Activated CD4-positive, CD25-positive, alpha-beta regulatory T cell treated with anti-CD3 and anti-CD28 coated beads, Interleukin-2, amount 50 U/mL, for 16 hours (primary cell): ENCODE measurements around the gene LPIN1.

Experiments
- DNase-seq: peaks from one replicate; pipeline ENCODE4 v3.0.0-alpha.2; 2020; ENCODE audit warnings: low read depth, low spot score

The LPIN1 gene

DNA sequence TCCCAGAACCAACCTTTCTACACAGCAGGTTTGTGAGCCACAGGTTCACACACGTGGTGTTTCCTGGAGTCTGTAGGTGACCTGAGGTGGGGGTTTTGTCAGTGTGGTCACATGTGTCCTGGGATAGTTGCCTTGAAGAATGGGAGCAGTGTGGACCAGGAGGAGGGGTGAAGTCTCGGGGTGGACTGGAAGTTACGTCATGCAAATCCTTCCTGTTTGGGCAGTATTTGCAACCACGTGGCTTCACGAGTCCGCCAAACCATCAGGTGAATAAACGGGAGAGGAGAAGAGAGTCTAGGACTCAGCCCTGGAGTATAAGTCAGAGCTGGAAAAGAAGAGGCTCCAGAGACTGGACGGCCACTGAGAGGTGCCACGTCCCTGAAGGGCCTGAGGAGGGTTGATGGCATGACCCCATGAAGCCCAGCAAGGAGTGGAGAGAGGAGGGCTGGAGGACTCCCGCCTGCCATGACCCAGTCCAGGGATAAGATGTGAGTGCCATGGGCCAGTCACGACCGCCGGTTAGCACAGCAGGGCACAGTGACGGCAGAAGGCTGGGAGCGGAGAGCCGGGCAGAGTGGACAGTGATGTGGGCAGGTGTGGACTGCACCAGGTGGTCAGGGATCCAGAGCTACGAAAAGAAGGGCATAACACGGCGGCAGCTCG, 16.5 kb downstream of the LPIN1 start:
- no peak for DNase-seq

DNA sequence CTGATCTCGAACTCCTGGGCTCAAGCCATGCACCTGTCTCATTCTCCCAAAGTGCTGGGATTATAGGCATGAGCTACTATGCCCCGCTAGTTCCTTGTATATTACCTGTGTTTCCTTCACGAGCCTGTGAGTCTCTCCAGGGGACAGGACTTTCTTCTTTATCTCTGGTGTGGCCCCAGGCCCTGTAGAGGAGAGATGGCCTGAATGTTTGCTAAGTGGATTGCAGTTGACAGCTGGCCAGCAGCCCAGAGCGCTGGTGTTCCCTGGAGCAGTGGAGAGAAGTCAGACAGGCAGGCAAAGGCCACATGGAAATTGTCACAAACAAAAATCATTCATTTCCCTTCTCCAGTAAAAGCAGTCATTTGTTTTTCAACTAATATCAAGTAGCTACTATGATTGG, 17.9 kb downstream of the LPIN1 start:
- no peak for DNase-seq

DNA sequence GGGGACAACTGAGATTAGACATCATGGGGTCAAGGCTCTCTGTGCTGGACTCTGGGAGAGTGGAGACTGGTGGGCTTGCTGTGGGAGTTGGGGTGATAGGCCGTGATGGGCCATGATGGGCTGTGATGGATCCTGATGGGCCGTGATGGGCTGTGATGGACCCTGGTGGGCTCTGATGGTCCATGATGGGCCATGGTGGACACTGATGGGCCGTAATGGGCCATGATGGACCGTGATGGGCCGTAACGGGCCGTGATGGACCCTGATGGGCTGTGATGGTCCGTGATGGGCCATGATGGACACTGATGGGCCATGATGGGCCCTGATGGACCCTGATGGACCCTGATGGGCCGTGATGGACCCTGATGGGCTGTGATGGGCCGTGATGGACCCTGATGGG, 18.5 kb downstream of the LPIN1 start:
- no peak for DNase-seq

GRCh38 chr2:11765501-11765900, 19.1 kb downstream of the LPIN1 start:
- DNase-seq, result no peak

DNA sequence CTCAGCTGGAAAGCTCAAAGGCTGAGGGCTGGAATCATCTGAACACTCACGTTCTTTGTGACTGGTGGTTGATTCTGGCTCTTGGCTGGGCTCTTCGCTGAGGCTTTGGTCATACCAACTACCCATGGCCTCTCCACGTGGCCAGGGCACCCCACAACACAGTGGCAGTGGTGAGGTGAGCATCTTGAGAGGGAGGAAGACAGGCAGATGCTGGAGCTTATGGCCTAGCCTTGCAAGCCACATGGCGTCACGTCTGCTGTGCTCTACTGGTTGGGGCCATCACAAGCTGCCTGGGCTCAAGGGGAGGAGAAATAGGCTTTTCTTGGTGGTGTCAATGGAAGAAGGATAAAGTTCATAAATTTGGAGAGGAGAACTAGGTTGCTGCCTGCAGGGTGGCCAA, 19.6 kb downstream of the LPIN1 start:
- DNase-seq, result no peak

DNA sequence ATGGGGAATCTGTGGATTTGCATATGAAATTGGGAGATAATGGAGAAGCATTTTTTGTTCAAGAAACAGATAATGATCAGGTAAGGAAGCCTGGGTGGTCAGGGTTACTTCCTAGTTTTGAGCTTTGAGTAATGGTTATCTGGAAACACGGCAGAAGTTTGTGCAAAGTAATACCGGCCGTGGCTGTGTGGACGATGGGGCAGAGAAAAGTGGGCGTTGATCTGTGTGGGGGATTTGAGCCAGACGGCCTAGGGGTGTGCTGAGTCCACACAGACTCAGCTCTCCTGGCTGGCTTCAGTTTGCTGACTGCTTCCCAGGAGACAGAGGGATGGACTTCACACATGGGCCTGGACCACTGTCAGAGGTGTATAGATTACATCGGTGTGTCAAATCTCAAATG, 21.3 kb downstream of the LPIN1 start:
- no peak for DNase-seq

DNA sequence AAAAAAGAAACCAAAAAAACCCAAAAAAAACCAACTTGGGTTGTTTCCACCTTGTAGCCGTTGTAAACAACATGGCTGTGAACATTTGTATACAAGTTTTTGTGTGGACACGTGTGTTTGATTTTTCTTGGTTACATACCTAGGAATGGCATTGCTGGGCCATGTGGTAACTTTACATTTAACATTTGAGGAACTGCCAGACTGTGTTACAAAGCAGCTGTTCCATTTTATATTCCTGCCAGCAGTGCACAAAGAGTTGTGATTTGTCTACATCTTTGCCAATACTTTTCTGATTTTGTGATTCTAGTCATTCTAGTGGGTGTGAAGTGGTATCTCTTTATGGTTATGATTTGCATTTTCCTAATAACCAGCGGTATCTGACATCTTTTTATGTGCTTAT, 22.5 kb downstream of the LPIN1 start:
- DNase-seq, result no peak

DNA sequence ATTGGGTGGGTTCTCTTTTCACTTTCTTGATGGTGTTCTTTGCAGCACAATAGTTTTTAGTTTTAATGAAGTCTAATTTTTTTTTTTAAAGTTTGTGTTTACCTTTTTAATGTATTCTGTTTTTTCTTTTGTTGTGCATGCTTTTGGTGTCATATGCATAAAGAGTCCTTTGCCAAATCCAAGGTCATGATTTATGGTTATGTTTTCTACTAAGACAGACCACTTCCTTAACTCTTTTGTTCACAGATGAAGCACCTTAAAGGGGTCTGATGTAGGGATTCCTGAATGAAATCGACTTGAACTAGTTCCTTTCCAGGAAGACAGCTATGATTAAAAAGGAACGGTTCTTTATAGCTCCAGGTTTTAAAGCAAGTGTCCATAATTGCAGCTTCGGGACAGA, 23.1 kb downstream of the LPIN1 start:
- DNase-seq, result no peak

- DNase-seq, result no peak
Measured at GRCh38 chr2:11770531-11771188, 24.2 kb downstream of the LPIN1 start.

DNA sequence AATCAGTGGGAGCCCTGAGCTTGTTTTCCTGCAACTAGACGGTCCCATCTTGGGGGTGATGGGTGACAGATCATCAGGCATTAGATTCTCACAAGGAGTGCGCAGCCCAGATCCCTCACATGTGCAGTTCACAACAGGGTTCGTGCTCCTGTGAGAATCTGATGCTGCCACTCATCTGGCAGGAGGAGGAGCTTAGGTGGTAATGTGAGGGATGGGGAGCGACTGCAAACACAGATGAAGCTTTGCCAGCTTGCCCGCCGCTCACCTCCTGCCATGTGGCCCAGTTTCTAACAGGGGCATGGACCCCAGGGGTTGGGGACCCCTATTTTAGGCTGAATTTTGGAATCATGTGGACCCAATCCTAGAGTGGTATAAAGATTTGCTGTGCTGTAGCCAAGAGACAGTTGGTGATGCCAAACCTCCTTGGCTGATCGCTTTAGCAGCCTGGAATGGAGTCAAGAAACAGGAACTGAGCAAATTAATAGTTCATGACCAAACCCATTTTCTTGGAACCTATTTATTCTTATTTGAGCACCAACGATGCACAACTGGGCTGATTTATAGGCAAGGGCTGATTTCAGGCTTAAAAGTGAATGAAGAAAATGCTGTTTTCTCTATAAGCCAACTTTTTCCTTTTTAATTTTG, 25.7 kb downstream of the LPIN1 start:
- DNase-seq, result no peak

DNA sequence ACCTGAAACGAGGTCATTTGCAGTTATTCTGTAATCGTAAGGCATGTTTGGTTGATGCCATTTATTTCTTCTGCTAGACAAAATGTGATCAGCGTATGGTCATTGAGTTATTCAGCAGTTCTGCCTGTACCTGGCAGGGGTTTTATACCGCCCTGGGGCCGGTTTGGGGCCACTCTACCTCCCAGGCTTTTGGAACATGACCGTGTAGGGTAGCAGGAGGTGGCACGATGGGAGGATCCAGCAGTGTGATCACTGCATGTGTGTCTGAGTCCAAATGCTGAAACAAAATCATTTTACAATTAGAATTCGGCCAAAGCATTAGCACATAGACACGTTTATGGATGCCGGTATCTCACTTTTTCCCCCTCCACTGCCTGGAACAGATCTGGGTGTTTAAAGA, 26.7 kb downstream of the LPIN1 start:
- no peak for DNase-seq

- DNase-seq, result no peak
Measured at GRCh38 chr2:11773747-11774525, 27.5 kb downstream of the LPIN1 start.

DNA sequence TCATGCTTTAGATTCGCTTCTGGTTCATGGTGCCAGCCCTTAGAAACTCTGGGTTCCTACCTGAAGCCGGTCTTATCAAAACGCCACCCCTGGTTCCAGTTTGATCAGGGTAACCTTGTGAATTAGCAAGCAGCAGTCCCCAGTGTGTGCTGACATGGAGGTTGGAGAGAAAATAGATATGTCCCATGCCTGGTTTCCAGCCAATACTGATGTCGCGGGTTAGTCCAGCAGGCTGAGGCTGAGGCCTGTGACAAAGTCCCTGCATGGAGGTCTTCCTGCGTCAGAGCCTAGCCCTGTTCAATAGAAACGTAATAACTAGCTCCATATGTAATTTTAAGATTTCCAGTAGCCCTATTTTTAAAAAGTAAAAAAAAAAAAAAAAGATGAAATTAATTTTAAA, 28.2 kb downstream of the LPIN1 start:
- no peak for DNase-seq

GRCh38 chr2:11775384-11775783, 29.0 kb downstream of the LPIN1 start:
- DNase-seq, result no peak

DNA sequence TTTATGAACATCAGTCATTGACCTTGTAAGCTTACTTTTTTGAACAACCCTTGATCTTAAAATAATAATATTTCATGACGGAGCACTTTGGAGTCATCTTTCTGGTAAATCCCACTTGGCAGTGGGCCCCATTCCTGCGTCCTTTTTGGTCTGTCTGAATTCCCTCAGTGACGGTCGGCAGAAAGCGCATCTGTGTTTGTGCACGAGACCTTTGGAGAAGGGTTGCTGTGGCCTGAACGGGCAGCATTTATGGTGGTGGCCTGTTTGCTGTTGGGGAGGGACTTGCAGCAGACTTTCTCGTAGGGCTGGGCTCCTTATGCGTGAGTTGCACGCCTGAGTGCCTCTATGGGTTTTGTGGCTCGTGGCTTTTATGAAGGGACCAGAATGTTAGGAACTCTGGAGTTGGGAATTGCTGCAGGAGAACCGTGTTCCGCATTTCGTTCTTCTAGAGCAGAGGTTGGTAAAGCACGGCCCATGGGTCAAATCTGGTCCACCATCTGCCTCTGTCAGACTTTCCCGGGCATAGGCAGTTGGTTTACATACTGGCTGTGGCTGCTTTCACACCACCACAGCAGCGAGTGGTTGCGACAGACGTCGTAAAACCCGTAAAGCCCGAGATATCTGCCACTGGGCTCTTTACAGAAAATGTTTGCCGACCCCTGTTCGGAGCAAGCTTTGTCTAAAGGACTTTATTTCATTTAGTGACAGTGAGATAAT, 30.8 kb downstream of the LPIN1 start:
- no peak for DNase-seq

DNA sequence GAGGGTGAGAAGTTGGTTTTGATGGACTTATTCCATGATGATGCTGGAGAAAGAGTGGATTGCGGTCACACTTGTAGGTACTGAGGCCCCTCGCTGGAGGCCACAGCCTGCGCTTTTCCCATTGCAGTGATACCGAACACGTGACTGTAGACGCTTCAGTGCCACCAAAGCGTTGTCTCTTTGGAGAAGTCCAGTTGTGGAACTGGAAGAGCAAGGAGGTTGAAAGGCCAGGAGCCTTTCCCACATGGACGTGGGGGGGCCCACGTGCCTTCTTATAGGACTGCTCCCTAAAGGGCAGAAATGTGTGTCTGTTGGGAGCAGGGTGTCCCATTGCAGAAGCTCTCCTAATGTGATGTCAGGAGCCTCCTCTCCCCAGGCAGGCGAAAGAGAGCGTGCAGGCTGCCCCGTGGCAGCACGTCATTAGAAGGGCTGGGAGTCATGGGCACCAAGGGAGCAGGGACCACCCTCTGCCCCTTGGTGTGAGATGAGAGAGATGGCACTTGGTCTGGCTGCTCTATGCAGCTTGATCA, 31.5 kb downstream of the LPIN1 start:
- no peak for DNase-seq

GRCh38 chr2:11778416-11778815, 32.0 kb downstream of the LPIN1 start:
- DNase-seq, result no peak

DNA sequence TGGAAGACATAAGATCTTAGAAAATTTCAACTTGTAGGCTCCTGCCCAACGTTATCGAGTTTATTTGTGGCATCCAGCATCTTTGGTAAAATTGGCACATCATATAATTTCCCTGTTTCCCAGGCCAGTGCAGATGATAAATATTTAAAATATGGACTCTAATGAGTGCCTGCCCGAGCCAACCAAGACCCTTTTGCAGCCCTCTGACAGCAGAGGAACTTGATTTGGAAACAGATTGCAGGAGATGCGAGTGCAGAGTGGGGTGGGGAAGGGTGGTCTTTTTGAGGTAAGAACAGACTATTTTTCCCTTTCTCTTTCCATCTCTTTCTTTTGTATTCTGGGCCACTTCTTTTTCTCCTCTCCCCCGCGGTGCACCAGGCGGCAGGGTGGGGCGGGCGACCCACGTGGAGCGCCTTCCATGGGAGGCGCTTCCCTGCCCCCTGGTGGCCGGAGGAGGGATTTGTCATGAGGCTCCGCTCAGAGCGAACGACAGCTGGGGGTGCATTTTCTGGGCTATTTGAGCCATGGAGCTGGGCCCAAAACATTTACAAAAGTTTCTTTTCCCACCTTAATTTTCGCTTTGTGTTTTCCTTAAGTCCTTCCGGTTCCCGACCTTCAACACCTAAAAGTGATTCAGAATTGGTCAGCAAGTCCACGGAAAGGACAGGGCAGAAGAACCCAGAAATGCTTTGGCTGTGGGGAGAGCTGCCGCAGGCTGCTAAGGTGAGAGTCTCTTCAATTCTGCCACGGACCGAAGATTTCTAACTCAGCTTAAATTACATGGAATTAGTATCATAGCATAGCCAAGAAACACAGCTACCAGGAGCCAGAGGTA, 32.7 kb downstream of the LPIN1 start:
- DNase-seq, result peak; percentile 79

DNA sequence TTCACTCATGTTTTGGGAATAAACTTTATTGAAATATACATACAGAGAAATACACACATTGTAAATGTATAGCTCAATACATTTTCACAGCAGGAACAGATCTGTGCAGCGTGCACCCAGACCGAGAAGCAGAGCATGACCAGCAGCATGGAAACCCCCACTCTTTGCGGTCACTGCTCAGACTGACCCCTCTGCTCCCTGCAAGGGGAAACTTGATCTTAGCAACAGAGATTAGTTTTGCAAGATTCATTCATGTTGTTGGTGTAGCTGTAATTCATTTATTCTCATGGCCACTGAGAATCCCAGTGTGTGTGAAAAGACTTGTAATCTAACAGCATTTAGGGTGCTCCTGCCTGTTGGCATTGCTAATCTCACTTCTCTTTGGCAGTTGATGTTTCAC, 35.2 kb downstream of the LPIN1 start:
- DNase-seq, result no peak

DNA sequence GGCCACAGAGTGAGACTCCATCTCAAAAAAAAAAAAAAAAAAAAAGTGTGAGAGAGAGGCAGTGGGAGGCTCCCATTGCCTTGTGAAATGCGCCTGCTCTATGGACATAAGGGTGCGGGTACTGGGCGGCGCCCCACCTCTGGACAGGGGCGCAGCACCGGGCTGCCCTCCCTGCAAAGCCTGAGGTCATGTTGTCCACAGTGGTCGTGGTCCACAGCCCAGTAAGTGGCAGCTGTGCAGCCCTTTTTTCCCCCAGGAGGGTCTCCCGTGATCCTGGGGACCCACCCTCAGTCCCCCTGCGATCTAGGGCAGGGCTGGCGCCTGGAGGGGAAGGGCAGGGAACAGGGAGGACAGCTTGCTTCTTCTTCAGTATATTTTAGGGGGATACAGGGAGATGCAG, 37.8 kb downstream of the LPIN1 start:
- DNase-seq, result no peak
